HK-2 (cell line): ENCODE results near the gene FGF3.
"Not testable (repeated sequence)": the region's sequence is repeated elsewhere in the genome, so short reads cannot be mapped to it uniquely, and the experiment has no call there.

Experiments used
- DNase-seq: peaks from one replicate; pipeline ENCODE4 v3.0.0-alpha.2; 2018; ENCODE audit not compliant: unreplicated experiment

FGF3 gene

DNA sequence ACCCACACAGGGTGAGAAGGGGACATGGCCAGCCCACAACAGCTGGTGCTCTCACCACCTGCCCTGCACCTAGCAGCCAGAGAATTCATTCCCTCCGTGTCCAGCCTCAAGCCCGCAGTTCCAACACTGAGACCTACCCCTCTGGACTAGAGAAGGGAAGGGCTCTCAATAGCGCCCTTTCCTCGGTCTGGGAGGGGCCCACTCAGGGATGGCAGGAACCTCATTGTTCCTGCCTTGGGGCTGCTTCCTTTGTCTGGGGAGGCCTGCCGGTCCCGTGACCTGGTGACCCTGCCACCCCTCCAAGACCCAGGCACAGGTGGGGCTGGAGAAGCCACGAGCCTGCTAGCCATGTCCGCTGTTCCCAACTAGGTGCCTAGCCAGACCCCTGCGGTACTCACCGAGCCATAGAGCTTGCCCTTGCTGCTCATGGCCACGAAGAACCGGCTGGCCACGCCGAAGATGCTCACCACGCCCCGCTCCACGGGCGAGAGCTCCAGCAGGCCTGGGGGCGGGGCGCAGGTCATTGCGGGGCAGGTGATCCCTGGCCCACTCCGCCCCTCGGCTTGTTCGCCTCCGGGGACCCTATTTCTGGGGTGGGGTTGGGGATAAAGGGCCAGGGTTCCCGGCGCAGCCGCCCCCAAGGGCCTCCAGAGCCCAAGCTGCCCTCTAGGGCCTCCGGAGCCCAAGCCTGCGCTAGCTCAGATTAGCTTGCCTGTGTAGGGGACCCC, 45.4 kb downstream of the FGF3 start:
- DNase-seq = no peak

GRCh38 chr11:69771466-69771865, 47.8 kb downstream of the FGF3 start:
- DNase-seq = no peak

GRCh38 chr11:69770540-69770939, 48.7 kb downstream of the FGF3 start:
- DNase-seq = no peak

GRCh38 chr11:69765498-69765995, 53.7 kb downstream of the FGF3 start:
- no peak for DNase-seq

DNA sequence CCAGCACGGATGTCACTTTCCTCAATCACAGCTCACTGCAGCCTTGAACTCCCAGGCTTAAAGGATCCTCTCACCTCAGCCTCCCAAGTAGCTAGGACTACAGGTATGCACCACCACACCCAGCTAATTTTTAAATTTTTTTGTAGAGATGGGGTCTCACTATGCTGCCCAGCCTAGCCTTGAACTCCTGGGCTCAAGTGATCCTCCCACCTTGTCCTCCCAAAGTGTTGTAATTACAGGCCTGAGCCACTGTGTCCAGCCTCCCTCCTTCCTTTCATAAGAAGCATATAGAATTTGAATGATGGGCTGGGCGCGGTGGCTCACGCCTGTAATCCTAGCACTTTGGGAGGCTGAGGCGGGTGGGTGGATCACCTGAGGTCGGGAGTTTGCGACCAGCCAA, 54.3 kb downstream of the FGF3 start:
- not testable (repeated sequence) for DNase-seq

GRCh38 chr11:69760319-69760718, 58.9 kb downstream of the FGF3 start:
- DNase-seq = no peak
